Upper lobe of left lung (tissue), 4 donors: ENCODE measurements around the gene DYNLL1.

Source experiments
- EP300 ChIP-seq, 4 donors: sonication (generic); formaldehyde crosslinking; IDR thresholded peaks; one replicate each; pipeline ENCODE4 v1.5.1; 2017; ENCODE audit warnings: antibody characterized with exemption in 4 of 4, control low read depth in 2 of 4
- POLR2A ChIP-seq, 4 donors: fragments of 450-650 bp; IDR thresholded peaks; one replicate each; pipeline ENCODE4 v1.5.1; 2016 to 2017; ENCODE audit warnings: antibody characterized with exemption in 4 of 4, mild to moderate bottlenecking in 2 of 4
- POLR2AphosphoS5 ChIP-seq, 2 donors: sonication (generic); formaldehyde crosslinking; IDR thresholded peaks; one replicate each; pipeline ENCODE4 v1.5.1; 2017; ENCODE audit warnings: antibody characterized with exemption in 2 of 2
- TF ChIP-seq, protein P1 (sequence below), 6 experiments: fragments of 450-650 bp in 4 of 6; fragments of 200-600 bp in 2 of 6; sonication (generic) in 2 of 6; IDR thresholded peaks; one replicate each; pipeline ENCODE4 v1.5.1; 2016 to 2019; ENCODE audit warnings: antibody characterized with exemption in 6 of 6

- TF ChIP-seq POLR2A (IDR thresholded peaks at IDR 0.05) (no peak), EP300 (IDR thresholded peaks at IDR 0.05) (no peak), POLR2AphosphoS5 (IDR thresholded peaks at IDR 0.05) (no peak)
- TF ChIP-seq, protein P1, sequence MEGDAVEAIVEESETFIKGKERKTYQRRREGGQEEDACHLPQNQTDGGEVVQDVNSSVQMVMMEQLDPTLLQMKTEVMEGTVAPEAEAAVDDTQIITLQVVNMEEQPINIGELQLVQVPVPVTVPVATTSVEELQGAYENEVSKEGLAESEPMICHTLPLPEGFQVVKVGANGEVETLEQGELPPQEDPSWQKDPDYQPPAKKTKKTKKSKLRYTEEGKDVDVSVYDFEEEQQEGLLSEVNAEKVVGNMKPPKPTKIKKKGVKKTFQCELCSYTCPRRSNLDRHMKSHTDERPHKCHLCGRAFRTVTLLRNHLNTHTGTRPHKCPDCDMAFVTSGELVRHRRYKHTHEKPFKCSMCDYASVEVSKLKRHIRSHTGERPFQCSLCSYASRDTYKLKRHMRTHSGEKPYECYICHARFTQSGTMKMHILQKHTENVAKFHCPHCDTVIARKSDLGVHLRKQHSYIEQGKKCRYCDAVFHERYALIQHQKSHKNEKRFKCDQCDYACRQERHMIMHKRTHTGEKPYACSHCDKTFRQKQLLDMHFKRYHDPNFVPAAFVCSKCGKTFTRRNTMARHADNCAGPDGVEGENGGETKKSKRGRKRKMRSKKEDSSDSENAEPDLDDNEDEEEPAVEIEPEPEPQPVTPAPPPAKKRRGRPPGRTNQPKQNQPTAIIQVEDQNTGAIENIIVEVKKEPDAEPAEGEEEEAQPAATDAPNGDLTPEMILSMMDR (IDR thresholded peaks at IDR 0.05) = no peak
These were observed 4.9 kb upstream of the DYNLL1 start for GRCh38 chr12:120490833-120491512.
